AG10803 (cell line): ENCODE measurements around the gene SNAPC2.
"Not testable (repeated sequence)": the region's sequence is repeated elsewhere in the genome, so short reads cannot be mapped to it uniquely, and the experiment has no call there.

Source experiments
- DNase-seq: peaks from one replicate; pipeline ENCODE4 v3.0.0; 2010; ENCODE audit warnings: low read depth
- H3K4me3 ChIP-seq: 2 replicates; pipeline ENCODE4 v1.5.1; 2011; ENCODE audit warnings: mild to moderate bottlenecking, low read length, control low read depth
- TF ChIP-seq, protein P1 (sequence below): conservative IDR thresholded peaks from 2 replicates; pipeline ENCODE4 v1.5.1; 2011; ENCODE audit warnings: mild to moderate bottlenecking, low read length, control low read depth, inconsistent platforms

Gene SNAPC2

DNA sequence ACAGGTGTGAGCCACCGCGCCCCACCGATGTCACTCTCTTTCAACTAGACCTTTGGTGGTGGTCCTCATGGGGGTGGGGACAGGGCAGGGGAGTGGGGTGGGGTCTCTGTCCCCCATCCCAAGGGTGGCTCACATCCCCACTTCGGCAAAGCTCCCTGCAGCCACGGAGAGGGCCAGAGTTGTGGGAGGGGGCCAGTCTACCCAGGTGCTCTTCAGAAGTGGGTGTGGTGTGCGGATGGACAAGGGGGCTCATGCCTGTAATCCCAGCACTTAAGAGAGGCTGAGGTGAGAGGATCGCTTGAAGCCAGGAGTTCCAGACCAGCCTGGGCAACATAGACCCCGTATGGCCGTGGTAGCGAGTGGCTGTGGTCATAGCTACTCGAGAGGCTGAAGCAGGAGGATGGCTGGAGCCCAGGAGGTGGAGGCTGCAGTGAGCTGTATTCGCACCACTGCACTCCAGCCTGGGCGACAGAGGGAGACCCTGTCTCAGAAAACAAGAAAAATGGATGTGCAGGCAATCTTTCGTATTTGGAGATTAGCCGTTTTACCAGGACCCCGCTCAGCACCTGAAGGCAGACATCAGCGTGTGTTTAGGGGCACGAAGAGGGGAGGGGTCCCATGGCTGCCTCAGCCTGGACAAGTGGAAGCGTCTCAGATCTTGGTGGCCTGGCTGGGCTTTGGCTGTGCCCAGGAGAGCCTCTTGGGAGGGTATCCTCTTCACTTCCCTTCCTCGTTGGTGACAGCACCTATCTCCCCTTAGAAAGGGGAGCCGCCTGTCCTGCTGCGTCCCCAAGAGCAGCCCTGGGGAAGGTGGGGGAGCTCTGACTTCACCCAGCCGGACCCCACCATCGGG, 4.7 kb upstream of the SNAPC2 start:
- TF ChIP-seq, protein P1, sequence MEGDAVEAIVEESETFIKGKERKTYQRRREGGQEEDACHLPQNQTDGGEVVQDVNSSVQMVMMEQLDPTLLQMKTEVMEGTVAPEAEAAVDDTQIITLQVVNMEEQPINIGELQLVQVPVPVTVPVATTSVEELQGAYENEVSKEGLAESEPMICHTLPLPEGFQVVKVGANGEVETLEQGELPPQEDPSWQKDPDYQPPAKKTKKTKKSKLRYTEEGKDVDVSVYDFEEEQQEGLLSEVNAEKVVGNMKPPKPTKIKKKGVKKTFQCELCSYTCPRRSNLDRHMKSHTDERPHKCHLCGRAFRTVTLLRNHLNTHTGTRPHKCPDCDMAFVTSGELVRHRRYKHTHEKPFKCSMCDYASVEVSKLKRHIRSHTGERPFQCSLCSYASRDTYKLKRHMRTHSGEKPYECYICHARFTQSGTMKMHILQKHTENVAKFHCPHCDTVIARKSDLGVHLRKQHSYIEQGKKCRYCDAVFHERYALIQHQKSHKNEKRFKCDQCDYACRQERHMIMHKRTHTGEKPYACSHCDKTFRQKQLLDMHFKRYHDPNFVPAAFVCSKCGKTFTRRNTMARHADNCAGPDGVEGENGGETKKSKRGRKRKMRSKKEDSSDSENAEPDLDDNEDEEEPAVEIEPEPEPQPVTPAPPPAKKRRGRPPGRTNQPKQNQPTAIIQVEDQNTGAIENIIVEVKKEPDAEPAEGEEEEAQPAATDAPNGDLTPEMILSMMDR = no peak
- DNase-seq = no peak
- H3K4me3 ChIP-seq = peak overlapping the region; percentile 54

DNA sequence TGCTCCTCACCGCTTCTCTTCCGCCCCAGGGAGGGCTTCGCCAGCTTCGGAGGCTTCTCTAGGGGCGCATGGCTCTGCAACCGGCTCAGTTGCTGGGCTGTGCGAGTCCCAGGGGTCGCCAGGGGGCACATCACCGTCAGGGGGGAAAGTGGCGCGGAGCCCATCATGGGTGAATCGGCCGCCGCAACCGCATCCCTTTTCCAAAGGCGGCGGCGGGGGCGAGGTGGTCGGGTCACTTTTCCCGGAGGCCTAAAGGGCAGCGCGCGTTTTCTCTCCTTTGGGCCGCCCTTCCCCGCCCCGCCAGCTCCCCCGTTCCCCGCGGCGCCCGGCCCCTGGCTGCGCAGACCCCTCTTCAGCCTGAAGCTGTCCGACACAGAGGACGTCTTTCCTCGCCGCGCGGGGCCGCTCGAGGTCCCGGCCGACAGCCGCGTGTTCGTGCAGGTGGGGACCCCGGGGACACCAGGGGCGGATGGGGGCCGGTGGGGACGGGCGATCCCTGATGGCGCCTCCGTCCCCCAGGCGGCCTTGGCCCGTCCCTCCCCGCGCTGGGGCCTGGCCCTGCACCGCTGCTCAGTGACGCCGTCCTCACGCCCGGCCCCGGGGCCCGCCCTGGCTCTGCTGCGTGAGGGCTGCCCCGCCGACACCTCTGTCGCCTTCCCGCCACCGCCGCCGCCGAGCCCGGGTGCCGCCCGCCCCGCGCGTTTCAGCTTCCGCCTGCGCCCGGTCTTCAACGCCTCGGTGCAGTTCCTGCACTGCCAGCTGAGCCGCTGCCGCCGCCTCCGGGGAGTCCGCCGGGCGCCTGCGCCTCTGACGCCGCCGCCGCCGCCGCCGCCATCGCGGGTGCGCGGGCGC, 3.8 kb upstream of the SNAPC2 start:
- DNase-seq = no peak
- peak overlapping the region; percentile 54 for H3K4me3 ChIP-seq
- TF ChIP-seq, protein P1 = no peak

DNA sequence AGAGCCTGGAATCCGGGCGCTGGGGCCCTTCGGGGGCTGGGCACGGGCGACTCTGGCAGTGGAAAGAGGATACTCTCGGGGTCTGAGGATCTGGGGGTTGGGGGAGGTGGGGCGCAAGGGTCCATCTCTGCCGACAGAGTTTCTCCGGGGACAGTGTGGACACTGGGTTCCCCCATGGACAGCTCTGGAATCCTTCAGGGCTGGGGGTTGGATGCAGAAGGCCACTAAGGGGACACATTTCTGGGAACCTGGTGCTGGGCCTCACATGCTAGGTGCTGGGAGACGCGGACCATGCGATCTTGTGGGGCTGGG, 3.2 kb upstream of the SNAPC2 start:
- DNase-seq = no peak
- TF ChIP-seq, protein P1 = no peak
- peak overlapping the region; percentile 43 for H3K4me3 ChIP-seq

DNA sequence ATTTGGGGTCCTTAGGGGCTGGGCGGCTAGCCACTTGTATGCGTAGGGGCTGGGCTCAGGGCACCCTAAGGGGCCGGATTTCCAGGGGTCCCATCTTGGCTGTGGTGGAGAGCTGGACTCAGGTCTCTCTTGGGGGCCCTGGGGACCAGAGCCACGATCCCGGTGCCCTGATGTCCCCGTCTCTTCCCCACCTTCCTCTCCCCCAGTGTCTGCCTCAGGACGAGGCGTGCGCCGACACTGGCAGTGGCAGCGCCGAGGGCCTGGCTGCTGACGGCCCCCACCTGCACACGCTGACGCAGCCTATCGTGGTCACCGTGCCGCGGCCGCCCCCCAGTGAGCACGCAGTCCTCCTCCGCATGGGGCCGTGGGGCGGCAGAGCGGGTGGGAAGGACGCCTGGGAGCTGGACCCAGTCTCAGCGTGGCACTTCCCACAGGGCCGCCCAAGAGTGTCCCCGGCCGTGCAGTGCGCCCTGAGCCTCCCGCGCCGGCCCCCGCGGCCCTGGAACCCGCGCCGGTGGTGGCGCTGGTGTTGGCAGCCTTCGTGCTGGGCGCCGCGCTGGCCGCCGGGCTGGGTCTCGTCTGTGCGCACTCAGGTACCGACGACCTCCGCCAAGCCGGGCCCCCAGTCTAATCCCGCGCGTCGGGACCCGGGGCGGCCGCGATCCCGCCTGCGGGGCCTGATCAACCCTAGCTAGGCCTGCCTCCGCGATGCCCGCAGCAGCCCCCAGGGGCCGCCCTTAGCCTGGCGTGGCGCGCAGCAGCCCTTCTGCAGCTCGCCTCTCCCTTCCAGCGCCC, 2.7 kb upstream of the SNAPC2 start:
- TF ChIP-seq, protein P1 = peak; percentile 55
- DNase-seq = peak; percentile 59
- peak overlapping the region; percentile 43 for H3K4me3 ChIP-seq

DNA sequence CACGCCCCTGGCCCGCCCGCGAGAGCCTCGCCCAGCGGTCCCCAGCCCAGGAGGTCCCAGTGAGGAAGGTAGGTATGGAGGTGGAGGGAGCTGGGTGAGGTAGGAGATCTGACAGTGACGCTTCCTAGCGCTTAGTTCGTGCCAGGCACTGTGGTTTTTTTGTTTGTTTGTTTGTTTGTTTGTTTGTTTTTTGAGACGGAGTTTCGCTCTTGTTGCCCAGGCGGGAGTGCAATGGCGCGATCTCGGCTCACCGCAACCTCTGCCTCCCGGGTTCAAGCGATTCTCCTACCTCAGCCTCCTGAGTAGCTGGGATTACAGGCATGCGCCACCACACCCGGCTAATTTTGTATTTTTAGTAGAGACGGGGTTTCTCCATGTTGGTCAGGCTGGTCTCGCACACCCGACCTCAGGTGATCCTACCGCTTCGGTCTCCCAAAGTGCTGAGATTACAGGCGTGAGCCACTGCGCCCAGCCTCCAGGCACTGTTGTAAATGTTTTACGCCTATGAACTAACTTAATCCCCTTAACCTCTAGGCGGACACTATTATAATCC, 2.0 kb upstream of the SNAPC2 start:
- H3K4me3 ChIP-seq = peak overlapping the region; percentile 41
- DNase-seq = not testable (repeated sequence)

DNA sequence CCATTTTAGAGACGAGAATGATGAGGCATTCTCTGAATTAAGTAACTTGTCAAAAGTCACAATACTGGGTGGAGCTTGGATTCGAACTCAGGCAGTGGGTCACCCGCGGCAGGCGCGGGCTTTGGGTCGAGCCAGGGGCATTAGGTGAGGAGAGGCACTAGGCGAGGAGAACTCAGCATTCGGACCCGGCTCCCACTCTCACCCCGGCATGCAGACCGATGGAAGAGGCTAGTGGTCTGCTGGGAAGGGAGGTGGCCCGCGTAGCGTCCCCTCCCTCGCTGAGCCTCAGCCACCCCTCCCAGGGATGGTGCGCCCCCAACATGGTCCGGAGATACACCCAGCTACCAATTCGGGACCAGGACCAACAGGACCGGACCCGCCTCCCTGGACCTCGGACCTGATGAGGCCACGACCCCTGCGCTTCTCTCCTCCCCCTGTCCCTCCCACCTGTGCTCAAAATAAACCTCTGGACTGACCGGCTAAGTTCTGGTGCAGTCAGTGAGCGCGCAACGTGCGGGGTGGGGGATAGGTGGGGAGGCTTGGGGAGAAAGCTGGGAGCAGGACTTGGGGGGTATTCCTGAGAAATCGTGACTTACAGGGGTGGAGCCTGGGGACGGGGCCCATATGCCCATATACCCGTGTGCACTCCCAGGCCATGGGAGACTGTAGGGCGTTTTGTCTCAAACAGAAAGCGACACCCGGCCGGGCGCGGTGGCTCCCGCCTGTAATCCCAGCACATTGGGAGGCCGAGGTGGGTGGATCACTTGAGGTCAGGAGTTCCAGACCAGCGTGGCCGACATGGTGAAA, 1.3 kb upstream of the SNAPC2 start:
- TF ChIP-seq, protein P1 = no peak
- no peak for DNase-seq
- no peak overlapping the region for H3K4me3 ChIP-seq
